HEK293 (cell line): ENCODE measurements around the gene THSD4.

Experiments used
- CTCF ChIA-PET: fragments of 350-600 bp; formaldehyde crosslinking; extraction: SDS; loops from one replicate; lab custom pipeline; 2021; ENCODE audit warnings: antibody characterized with exemption; lab: Yijun Ruan, JAX
- POLR2A ChIA-PET: fragments of 300-600 bp; formaldehyde crosslinking; extraction: SDS; loops from one replicate; lab custom pipeline; 2020; ENCODE audit warnings: antibody characterized with exemption, inconsistent platforms; lab: Yijun Ruan, JAX
- H3K27ac ChIP-seq: fragments of 200-500 bp; sonication (Bioruptor generic); 2 replicates; pipeline ENCODE4 v1.5.1; 2014; ENCODE audit warnings: low read depth, low read length, control low read depth, inconsistent platforms; ENCODE audit errors: extremely low read depth
- H3K36me3 ChIP-seq, 2 experiments: fragments of 200-500 bp in 1 of 2; sonication (Bioruptor generic) in 1 of 2; 1 replicate in 1 of 2; 2 replicates in 1 of 2; pipeline ENCODE4 v1.5.1; 2014 to 2017; ENCODE audit warnings: inconsistent platforms in 2 of 2, low read length in 2 of 2; ENCODE audit not compliant: control insufficient read depth in 2 of 2, insufficient read depth in 1 of 2
- H3K4me1 ChIP-seq: fragments of 200-500 bp; sonication (Bioruptor generic); 2 replicates; pipeline ENCODE4 v1.5.1; 2014; ENCODE audit warnings: mild to moderate bottlenecking, low read length, inconsistent platforms; ENCODE audit not compliant: control insufficient read depth, insufficient read depth
- H3K4me3 ChIP-seq: 2 replicates; pipeline ENCODE4 v1.5.1; 2011; ENCODE audit warnings: low read depth, mild to moderate bottlenecking, control low read depth, low read length, moderate library complexity
- H3K9me3 ChIP-seq: fragments of 200-500 bp; sonication (Bioruptor generic); 2 replicates; pipeline ENCODE4 v1.5.1; 2014; ENCODE audit warnings: low read depth, low read length, inconsistent platforms; ENCODE audit not compliant: control insufficient read depth, insufficient read depth
- GLIS1 ChIP-seq: fragments of 450-650 bp; formaldehyde crosslinking; IDR thresholded peaks from 2 replicates; pipeline ENCODE4 v1.5.1; 2016; ENCODE audit warnings: missing biosample characterization, missing genetic modification characterization
- GLIS2 ChIP-seq: fragments of 450-650 bp; formaldehyde crosslinking; IDR thresholded peaks from 2 replicates; pipeline ENCODE4 v1.5.1; 2016; ENCODE audit warnings: missing biosample characterization, missing genetic modification characterization
- OSR2 ChIP-seq: fragments of 450-650 bp; formaldehyde crosslinking; IDR thresholded peaks from 2 replicates; pipeline ENCODE4 v1.5.1; 2016; ENCODE audit warnings: missing biosample characterization, missing genetic modification characterization
- PRDM1 ChIP-seq: fragments of 450-650 bp; formaldehyde crosslinking; IDR thresholded peaks from 2 replicates; pipeline ENCODE4; 2016; ENCODE audit warnings: missing biosample characterization, missing genetic modification characterization
- SP2 ChIP-seq: fragments of 450-650 bp; formaldehyde crosslinking; IDR thresholded peaks from 2 replicates; pipeline ENCODE4 v1.5.1; 2016; ENCODE audit warnings: missing biosample characterization, missing genetic modification characterization
- TCF7L2 ChIP-seq: IDR thresholded peaks from 2 replicates; pipeline ENCODE4 v1.6.1; 2011; ENCODE audit warnings: low read depth, mild to moderate bottlenecking, inconsistent platforms, low read length, moderate library complexity, borderline replicate concordance
- ZBTB17 ChIP-seq: fragments of 450-650 bp; formaldehyde crosslinking; IDR thresholded peaks from 2 replicates; pipeline ENCODE4 v1.5.1; 2016; ENCODE audit warnings: missing biosample characterization, missing genetic modification characterization
- ZBTB26 ChIP-seq: fragments of 450-650 bp; formaldehyde crosslinking; optimal IDR thresholded peaks from 2 replicates; pipeline ENCODE3; 2016; ENCODE audit warnings: missing biosample characterization, mild to moderate bottlenecking, missing genetic modification characterization
- ZBTB49 ChIP-seq: fragments of 450-650 bp; formaldehyde crosslinking; IDR thresholded peaks from 2 replicates; pipeline ENCODE4 v1.5.1; 2016; ENCODE audit warnings: missing biosample characterization, missing genetic modification characterization, low read depth
- ZFP41 ChIP-seq: fragments of 450-650 bp; formaldehyde crosslinking; IDR thresholded peaks from 2 replicates; pipeline ENCODE4 v1.5.1; 2016; ENCODE audit warnings: missing biosample characterization, missing genetic modification characterization, borderline replicate concordance
- ZNF148 ChIP-seq: fragments of 450-650 bp; formaldehyde crosslinking; IDR thresholded peaks from 2 replicates; pipeline ENCODE4 v1.5.0; 2017; ENCODE audit warnings: missing biosample characterization, missing genetic modification characterization, borderline replicate concordance
- ZNF16 ChIP-seq: fragments of 450-650 bp; formaldehyde crosslinking; IDR thresholded peaks from 2 replicates; pipeline ENCODE4 v1.5.1; 2016; ENCODE audit warnings: low read depth, missing biosample characterization, missing genetic modification characterization
- ZNF211 ChIP-seq: fragments of 450-650 bp; formaldehyde crosslinking; IDR thresholded peaks from 2 replicates; pipeline ENCODE4 v1.5.1; 2016; ENCODE audit warnings: low read depth, missing biosample characterization, missing genetic modification characterization
- ZNF335 ChIP-seq: fragments of 450-650 bp; formaldehyde crosslinking; conservative IDR thresholded peaks from 2 replicates; pipeline ENCODE4 v1.5.1; 2016; ENCODE audit warnings: missing biosample characterization, missing genetic modification characterization
- ZNF394 ChIP-seq: fragments of 450-650 bp; formaldehyde crosslinking; IDR thresholded peaks from 2 replicates; pipeline ENCODE4 v1.5.1; 2016; ENCODE audit warnings: missing biosample characterization, missing genetic modification characterization, mild to moderate bottlenecking, moderate library complexity, borderline replicate concordance
- ZNF48 ChIP-seq: fragments of 450-650 bp; formaldehyde crosslinking; IDR thresholded peaks from 2 replicates; pipeline ENCODE4 v1.5.1; 2016; ENCODE audit warnings: missing biosample characterization, missing genetic modification characterization
- ZNF514 ChIP-seq: fragments of 450-650 bp; formaldehyde crosslinking; IDR thresholded peaks from 2 replicates; pipeline ENCODE4 v1.5.1; 2016; ENCODE audit warnings: missing biosample characterization, missing genetic modification characterization
- ZNF596 ChIP-seq: fragments of 450-650 bp; IDR thresholded peaks from 2 replicates; pipeline ENCODE4 v1.5.0; 2018; ENCODE audit warnings: missing biosample characterization, mild to moderate bottlenecking, missing genetic modification characterization, moderate library complexity
- ZNF610 ChIP-seq: fragments of 450-650 bp; formaldehyde crosslinking; IDR thresholded peaks from 2 replicates; pipeline ENCODE4 v1.5.1; 2016; ENCODE audit warnings: missing biosample characterization, missing genetic modification characterization, borderline replicate concordance
- ZNF623 ChIP-seq: fragments of 450-650 bp; formaldehyde crosslinking; IDR thresholded peaks from 2 replicates; pipeline ENCODE4 v1.5.1; 2016; ENCODE audit warnings: missing biosample characterization, missing genetic modification characterization
- ZNF670 ChIP-seq: fragments of 450-650 bp; formaldehyde crosslinking; IDR thresholded peaks from 2 replicates; pipeline ENCODE4 v1.5.1; 2016; ENCODE audit warnings: missing biosample characterization, missing genetic modification characterization, low read depth
- ZNF747 ChIP-seq: fragments of 450-650 bp; formaldehyde crosslinking; IDR thresholded peaks from 2 replicates; pipeline ENCODE4 v1.5.1; 2016; ENCODE audit warnings: missing biosample characterization, missing genetic modification characterization
- TF ChIP-seq, protein P1 (sequence below): fragments of 450-650 bp; formaldehyde crosslinking; IDR thresholded peaks from 2 replicates; pipeline ENCODE4 v1.5.1; 2016; ENCODE audit warnings: missing biosample characterization, missing genetic modification characterization, borderline replicate concordance
- TF ChIP-seq, protein P2 (sequence below): fragments of 450-650 bp; formaldehyde crosslinking; IDR thresholded peaks from 2 replicates; pipeline ENCODE4 v1.5.1; 2016; ENCODE audit warnings: missing biosample characterization, missing genetic modification characterization

THSD4 gene

DNA sequence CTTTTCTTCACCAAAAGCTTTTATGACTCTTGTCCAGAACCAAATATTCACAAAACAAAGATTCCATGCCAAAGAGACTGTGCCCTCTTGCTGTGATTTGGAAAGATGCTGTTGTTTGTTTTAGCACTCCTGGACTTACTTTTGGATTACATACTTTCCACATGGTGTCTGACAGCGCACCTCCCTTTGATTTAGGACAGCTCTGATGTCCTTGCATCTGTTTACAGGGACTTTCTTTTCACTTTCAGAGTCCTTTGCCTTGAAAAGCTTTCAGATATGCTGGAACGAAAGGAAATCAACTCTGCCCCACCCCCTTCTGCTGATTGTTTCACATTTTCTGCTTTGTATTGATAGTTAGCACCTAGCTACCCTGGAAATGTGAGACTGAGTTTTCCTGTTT lies 562.1 kb downstream of the THSD4 start:
- Histone ChIP-seq H3K4me1 (peaks cover 21% of the 10 kb centered on the region), H3K4me3 (no peak overlapping the region), H3K36me3 (no peaks in the 10 kb centered on the region), H3K9me3 (no peaks in the 10 kb centered on the region), H3K27ac (no peak overlapping the region; the same call in 1 of the 2 replicates)
- CTCF ChIA-PET, result interaction anchor here (0.7 to 1.9 kb wide), 9 partner anchors 10 to 1846 kb away, joined by 3 to 7 read pairs (median 4); no protein-coding TSS in a partner anchor
- TF ChIP-seq ZNF670, result no peak
- TF ChIP-seq ZNF610 (tag by site-specific recombination), result no peak
- TF ChIP-seq ZNF623, result no peak
- no peak for TF ChIP-seq GLIS2 (tag by site-specific recombination)
- no peak for TF ChIP-seq ZBTB49 (tag by site-specific recombination)
- TF ChIP-seq ZNF335 (tag by site-specific recombination), result 0 out of 2 replicates have a peak, but pooled peaks have one; percentile 6
- TF ChIP-seq, protein P1, sequence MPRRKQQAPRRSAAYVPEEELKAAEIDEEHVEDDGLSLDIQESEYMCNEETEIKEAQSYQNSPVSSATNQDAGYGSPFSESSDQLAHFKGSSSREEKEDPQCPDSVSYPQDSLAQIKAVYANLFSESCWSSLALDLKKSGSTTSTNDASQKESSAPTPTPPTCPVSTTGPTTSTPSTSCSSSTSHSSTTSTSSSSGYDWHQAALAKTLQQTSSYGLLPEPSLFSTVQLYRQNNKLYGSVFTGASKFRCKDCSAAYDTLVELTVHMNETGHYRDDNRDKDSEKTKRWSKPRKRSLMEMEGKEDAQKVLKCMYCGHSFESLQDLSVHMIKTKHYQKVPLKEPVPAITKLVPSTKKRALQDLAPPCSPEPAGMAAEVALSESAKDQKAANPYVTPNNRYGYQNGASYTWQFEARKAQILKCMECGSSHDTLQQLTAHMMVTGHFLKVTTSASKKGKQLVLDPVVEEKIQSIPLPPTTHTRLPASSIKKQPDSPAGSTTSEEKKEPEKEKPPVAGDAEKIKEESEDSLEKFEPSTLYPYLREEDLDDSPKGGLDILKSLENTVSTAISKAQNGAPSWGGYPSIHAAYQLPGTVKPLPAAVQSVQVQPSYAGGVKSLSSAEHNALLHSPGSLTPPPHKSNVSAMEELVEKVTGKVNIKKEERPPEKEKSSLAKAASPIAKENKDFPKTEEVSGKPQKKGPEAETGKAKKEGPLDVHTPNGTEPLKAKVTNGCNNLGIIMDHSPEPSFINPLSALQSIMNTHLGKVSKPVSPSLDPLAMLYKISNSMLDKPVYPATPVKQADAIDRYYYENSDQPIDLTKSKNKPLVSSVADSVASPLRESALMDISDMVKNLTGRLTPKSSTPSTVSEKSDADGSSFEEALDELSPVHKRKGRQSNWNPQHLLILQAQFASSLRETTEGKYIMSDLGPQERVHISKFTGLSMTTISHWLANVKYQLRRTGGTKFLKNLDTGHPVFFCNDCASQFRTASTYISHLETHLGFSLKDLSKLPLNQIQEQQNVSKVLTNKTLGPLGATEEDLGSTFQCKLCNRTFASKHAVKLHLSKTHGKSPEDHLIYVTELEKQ, result 0 out of 2 replicates have a peak, but pooled peaks have one; percentile 15
- no peak for TF ChIP-seq ZNF394 (tag by site-specific recombination)
- no peak for TF ChIP-seq TCF7L2
- TF ChIP-seq GLIS1 (tag by site-specific recombination), result 0 out of 2 replicates have a peak, but pooled peaks have one; percentile 21
- no peak for TF ChIP-seq ZNF514 (tag by site-specific recombination)
- TF ChIP-seq ZNF211 (tag by site-specific recombination), result no peak
- no peak for TF ChIP-seq ZNF596 (tag by site-specific recombination)
- no peak for TF ChIP-seq ZNF148 (tag by site-specific recombination)
- 0 out of 2 replicates have a peak, but pooled peaks have one; percentile 20 for TF ChIP-seq PRDM1 (tag by site-specific recombination)
- TF ChIP-seq ZNF16 (tag by site-specific recombination), result no peak
- no peak for TF ChIP-seq ZFP41 (tag by site-specific recombination)
- TF ChIP-seq, all 188 proteins: peak for 4
- POLR2A ChIA-PET, result no interaction called here

- POLR2A ChIA-PET, result no interaction called here
- H3K4me3 ChIP-seq, result no peak overlapping the region
These were observed 562.5 kb downstream of the THSD4 start for GRCh38 chr15:71677766-71678165.

More at GRCh38 chr15:71677766-71678165, 562.5 kb downstream of the THSD4 start:
- Histone ChIP-seq H3K27ac (no peak overlapping the region; the same call in 1 of the 2 replicates), H3K36me3 (no peaks in the 10 kb centered on the region), H3K4me1 (peaks cover 21% of the 10 kb centered on the region), H3K9me3 (no peaks in the 10 kb centered on the region)
- peak; percentile 86 for TF ChIP-seq ZBTB17 (tag by site-specific recombination)
- no peak for TF ChIP-seq SP2 (tag by site-specific recombination)
- TF ChIP-seq, protein P2, sequence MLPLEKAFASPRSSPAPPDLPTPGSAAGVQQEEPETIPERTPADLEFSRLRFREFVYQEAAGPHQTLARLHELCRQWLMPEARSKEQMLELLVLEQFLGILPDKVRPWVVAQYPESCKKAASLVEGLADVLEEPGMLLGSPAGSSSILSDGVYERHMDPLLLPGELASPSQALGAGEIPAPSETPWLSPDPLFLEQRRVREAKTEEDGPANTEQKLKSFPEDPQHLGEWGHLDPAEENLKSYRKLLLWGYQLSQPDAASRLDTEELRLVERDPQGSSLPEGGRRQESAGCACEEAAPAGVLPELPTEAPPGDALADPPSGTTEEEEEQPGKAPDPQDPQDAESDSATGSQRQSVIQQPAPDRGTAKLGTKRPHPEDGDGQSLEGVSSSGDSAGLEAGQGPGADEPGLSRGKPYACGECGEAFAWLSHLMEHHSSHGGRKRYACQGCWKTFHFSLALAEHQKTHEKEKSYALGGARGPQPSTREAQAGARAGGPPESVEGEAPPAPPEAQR (tag by site-specific recombination), result no peak
- TF ChIP-seq ZNF48 (tag by site-specific recombination), result no peak
- TF ChIP-seq OSR2 (tag by site-specific recombination), result peak; percentile 24; the same call in 1 of the 2 replicates
- no peak for TF ChIP-seq ZNF747 (tag by site-specific recombination)
- no peak for TF ChIP-seq ZBTB26 (tag by site-specific recombination)
- CTCF ChIA-PET, result interaction anchor here (0.7 to 1.9 kb wide), 8 partner anchors 11 to 144 kb away, joined by 3 to 7 read pairs (median 4); no protein-coding TSS in a partner anchor
